HepG2 (cell line): ENCODE measurements around the gene ZBTB45. TPM values are rescaled to one million over a fixed set of nuclear protein-coding genes. Genes with fewer than 3 reads are reported as not detected.

Experiments
- ADNP ChIP-seq: sonication (generic); formaldehyde crosslinking; IDR thresholded peaks from 2 replicates; pipeline ENCODE4 v1.4.0; 2020; ENCODE audit warnings: missing genetic modification reagents
- ARNTL ChIP-seq: sonication (generic); formaldehyde crosslinking; IDR thresholded peaks from 2 replicates; pipeline ENCODE4 v1.4.0; 2020; ENCODE audit warnings: mild to moderate bottlenecking, missing genetic modification reagents
- BRD4 ChIP-seq: sonication (generic); formaldehyde crosslinking; IDR thresholded peaks from 2 replicates; pipeline ENCODE4 v1.4.0; 2020; ENCODE audit warnings: missing genetic modification reagents
- CCAR2 ChIP-seq: fragments of 200-400 bp; formaldehyde crosslinking; optimal IDR thresholded peaks from 2 replicates; pipeline ENCODE3; 2018; ENCODE audit warnings: low read depth, mild to moderate bottlenecking, low read length, moderate library complexity
- EEA1 ChIP-seq: sonication (generic); formaldehyde crosslinking; IDR thresholded peaks from 2 replicates; pipeline ENCODE4 v1.5.1; 2020; ENCODE audit warnings: mild to moderate bottlenecking, missing genetic modification reagents, borderline replicate concordance
- FOXP1 ChIP-seq, 2 experiments: fragments of 450-650 bp in 1 of 2; IDR thresholded peaks; 2 replicates each; pipeline ENCODE4 v1.6.1; 2017 to 2018; ENCODE audit warnings: antibody characterized with exemption in 1 of 2
- HDAC2 ChIP-seq: sonication (generic); formaldehyde crosslinking; IDR thresholded peaks from 2 replicates; pipeline ENCODE4 v1.4.0; 2020; ENCODE audit warnings: missing genetic modification reagents
- HOXA3 ChIP-seq: sonication (generic); formaldehyde crosslinking; IDR thresholded peaks from 2 replicates; pipeline ENCODE4 v1.5.0; 2020; ENCODE audit warnings: missing genetic modification reagents
- MAFF ChIP-seq: IDR thresholded peaks from 2 replicates; pipeline ENCODE4 v1.6.1; 2011; ENCODE audit warnings: low read depth, low read length, improper control_type of control experiment
- NR2F6 ChIP-seq, 2 experiments: IDR thresholded peaks; 2 replicates each; pipeline ENCODE4 v1.6.1; 2016; ENCODE audit warnings: antibody characterized with exemption in 1 of 2, mild to moderate bottlenecking in 1 of 2
- PCBP1 ChIP-seq: fragments of 200-400 bp; formaldehyde crosslinking; IDR thresholded peaks from 2 replicates; pipeline ENCODE4 v1.6.1; 2017; ENCODE audit warnings: mild to moderate bottlenecking, low read depth, low read length, borderline replicate concordance
- SNAPC4 ChIP-seq: sonication (generic); formaldehyde crosslinking; IDR thresholded peaks from 2 replicates; pipeline ENCODE4 v1.4.0; 2020; ENCODE audit warnings: mild to moderate bottlenecking, missing genetic modification reagents
- ZKSCAN8 ChIP-seq: IDR thresholded peaks from 2 replicates; pipeline ENCODE4 v1.6.1; 2016; ENCODE audit warnings: borderline replicate concordance, missing genetic modification reagents, missing compliant biosample characterization
- ZNF143 ChIP-seq: sonication (generic); formaldehyde crosslinking; IDR thresholded peaks from 2 replicates; pipeline ENCODE4 v1.4.0; 2020; ENCODE audit warnings: missing genetic modification reagents
- ZNF562 ChIP-seq: sonication (generic); formaldehyde crosslinking; IDR thresholded peaks from 2 replicates; pipeline ENCODE4 v1.8.0; 2022; ENCODE audit warnings: missing genetic modification reagents, borderline replicate concordance
- ZNF713 ChIP-seq: sonication (generic); formaldehyde crosslinking; IDR thresholded peaks from 2 replicates; pipeline ENCODE4 v1.4.0; 2020; ENCODE audit warnings: mild to moderate bottlenecking, missing genetic modification reagents
- ZNF720 ChIP-seq: sonication (generic); formaldehyde crosslinking; IDR thresholded peaks from 2 replicates; pipeline ENCODE4 v1.4.0; 2020; ENCODE audit warnings: missing genetic modification reagents
- ZNF790 ChIP-seq: sonication (generic); formaldehyde crosslinking; IDR thresholded peaks from 2 replicates; pipeline ENCODE4 v1.8.0; 2022; ENCODE audit warnings: missing genetic modification reagents, mild to moderate bottlenecking, borderline replicate concordance
- polyA plus RNA-seq, 8 experiments: library from polyadenylated mRNA; depleted of rRNA in 3 of 8; stranded (reverse) in 7 of 8; unstranded in 1 of 8; fragments of >200 nt; fragmentation: Illumina TruSeq in 4 of 8; extraction: Trizol in 4 of 8; gene quantifications; 2 replicates each; pipeline versions ENCODE4 v1.2.1 to v1.2.3, GENCODE V29; 2011 to 2016; ENCODE audit warnings: low read depth in 4 of 8, missing spikeins in 1 of 8, mixed read lengths in 1 of 8; ENCODE audit not compliant: insufficient read depth in 1 of 8
- total RNA-seq, 5 experiments: library from RNA; depleted of rRNA; stranded (reverse); fragments of >200 nt; fragmentation: Illumina TruSeq; extraction: Trizol; gene quantifications; 2 replicates each; pipeline ENCODE4 v1.2.3, GENCODE V29; 2016; ENCODE audit warnings: low read depth in 1 of 5
- TF ChIP-seq, protein P1 (sequence below): sonication (generic); formaldehyde crosslinking; IDR thresholded peaks from 2 replicates; pipeline ENCODE4 v1.8.0; 2022; ENCODE audit warnings: mild to moderate bottlenecking, missing genetic modification reagents, borderline replicate concordance
- TF ChIP-seq, protein P2 (sequence below): sonication (generic); formaldehyde crosslinking; IDR thresholded peaks from 2 replicates; pipeline ENCODE4 v1.5.1; 2020; ENCODE audit warnings: missing genetic modification reagents, mild to moderate bottlenecking, borderline replicate concordance
- TF ChIP-seq, protein P3 (sequence below): sonication (generic); formaldehyde crosslinking; IDR thresholded peaks from 2 replicates; pipeline ENCODE4 v1.8.1; 2023; ENCODE audit warnings: mild to moderate bottlenecking, missing genetic modification reagents

The ZBTB45 gene
- total and polyA plus RNA-seq, 2 of the 13 experiments (the other 11 are each of a cell fraction or from before 2014, with no cell fraction given), result 3.0 to 3.7 TPM

DNA sequence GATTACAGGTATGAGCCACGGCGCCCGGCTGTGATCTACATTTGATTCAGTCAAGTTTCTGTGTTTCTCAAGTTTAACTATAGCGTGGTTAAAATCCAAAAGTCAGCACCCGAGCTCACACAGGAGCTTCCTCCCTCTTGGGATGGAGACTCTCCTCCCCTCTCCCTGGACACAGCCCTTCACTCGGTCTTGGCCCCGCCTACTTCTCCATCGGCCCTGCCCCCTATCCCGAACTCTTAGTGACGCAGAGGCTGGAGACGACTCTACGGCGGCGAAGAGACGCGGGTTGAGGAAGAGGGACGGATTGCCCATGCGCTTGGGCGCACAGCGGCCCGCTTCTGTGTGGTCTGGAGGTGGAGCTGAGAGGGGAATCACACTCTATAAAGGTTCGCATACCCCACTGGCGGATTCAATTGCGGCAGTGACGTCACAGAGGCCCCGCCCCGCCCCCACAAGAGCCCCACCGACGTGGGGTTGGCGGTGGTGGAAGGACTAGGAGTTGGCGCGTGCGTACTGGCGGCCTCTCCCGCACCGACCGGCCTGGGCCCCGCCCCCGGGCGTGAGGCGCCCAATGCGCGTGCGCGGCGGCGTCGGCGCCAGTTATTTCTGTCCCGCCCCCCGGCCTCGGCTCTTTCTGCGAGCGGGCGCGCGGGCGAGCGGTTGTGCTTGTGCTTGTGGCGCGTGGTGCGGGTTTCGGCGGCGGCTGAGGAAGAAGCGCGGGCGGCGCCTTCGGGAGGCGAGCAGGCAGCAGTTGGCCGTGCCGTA, 24.4 kb upstream of the ZBTB45 start, which contains the start of gene TRIM28 (continued):
- TF ChIP-seq BRD4 (CRISPR knock-in tag) (0 out of 2 replicates have a peak, but pooled peaks have one; percentile 51), HDAC2 (CRISPR knock-in tag) (peak; percentile 29; the same call in 1 of the 2 replicates), SNAPC4 (CRISPR knock-in tag) (no peak), PCBP1 (no peak), NR2F6 (IDR thresholded peaks at IDR 0.05) (no peak), NR2F6 (CRISPR knock-in tag; IDR thresholded peaks at IDR 0.05) (no peak), ADNP (CRISPR knock-in tag) (no peak), ZNF143 (peak; percentile 24; the same call in 1 of the 2 replicates), FOXP1 (IDR thresholded peaks at IDR 0.05) (no peak), FOXP1 (CRISPR knock-in tag; IDR thresholded peaks at IDR 0.05) (no peak), ZKSCAN8 (CRISPR knock-in tag) (peak; percentile 17; the same call in 1 of the 2 replicates), EEA1 (no peak), ZNF790 (peak; percentile 89; the same call in 1 of the 2 replicates), CCAR2 (no peak), ZNF562 (CRISPR knock-in tag) (no peak), HOXA3 (CRISPR knock-in tag) (peak; percentile 92), ZNF720 (no peak), ZNF713 (CRISPR knock-in tag) (no peak), MAFF (no peak), ARNTL (no peak)
- TF ChIP-seq, protein P1, sequence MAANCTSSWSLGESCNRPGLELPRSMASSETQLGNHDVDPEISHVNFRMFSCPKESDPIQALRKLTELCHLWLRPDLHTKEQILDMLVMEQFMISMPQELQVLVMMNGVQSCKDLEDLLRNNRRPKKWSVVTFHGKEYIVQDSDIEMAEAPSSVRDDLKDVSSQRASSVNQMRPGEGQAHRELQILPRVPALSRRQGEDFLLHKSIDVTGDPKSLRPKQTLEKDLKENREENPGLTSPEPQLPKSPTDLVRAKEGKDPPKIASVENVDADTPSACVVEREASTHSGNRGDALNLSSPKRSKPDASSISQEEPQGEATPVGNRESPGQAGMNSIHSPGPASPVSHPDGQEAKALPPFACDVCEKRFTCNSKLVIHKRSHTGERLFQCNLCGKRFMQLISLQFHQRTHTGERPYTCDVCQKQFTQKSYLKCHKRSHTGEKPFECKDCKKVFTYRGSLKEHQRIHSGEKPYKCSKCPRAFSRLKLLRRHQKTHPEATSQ, result 0 out of 2 replicates have a peak, but pooled peaks have one; percentile 29
- TF ChIP-seq, protein P2, sequence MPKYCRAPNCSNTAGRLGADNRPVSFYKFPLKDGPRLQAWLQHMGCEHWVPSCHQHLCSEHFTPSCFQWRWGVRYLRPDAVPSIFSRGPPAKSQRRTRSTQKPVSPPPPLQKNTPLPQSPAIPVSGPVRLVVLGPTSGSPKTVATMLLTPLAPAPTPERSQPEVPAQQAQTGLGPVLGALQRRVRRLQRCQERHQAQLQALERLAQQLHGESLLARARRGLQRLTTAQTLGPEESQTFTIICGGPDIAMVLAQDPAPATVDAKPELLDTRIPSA, result no peak
- TF ChIP-seq, protein P3, sequence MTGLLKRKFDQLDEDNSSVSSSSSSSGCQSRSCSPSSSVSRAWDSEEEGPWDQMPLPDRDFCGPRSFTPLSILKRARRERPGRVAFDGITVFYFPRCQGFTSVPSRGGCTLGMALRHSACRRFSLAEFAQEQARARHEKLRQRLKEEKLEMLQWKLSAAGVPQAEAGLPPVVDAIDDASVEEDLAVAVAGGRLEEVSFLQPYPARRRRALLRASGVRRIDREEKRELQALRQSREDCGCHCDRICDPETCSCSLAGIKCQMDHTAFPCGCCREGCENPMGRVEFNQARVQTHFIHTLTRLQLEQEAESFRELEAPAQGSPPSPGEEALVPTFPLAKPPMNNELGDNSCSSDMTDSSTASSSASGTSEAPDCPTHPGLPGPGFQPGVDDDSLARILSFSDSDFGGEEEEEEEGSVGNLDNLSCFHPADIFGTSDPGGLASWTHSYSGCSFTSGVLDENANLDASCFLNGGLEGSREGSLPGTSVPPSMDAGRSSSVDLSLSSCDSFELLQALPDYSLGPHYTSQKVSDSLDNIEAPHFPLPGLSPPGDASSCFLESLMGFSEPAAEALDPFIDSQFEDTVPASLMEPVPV (CRISPR knock-in tag), result peak; percentile 31; the same call in 1 of the 2 replicates
